Activated B cell treated with CpG ODN at 0.5 μM for 24 hours (primary cell): Measurements from ENCODE around the gene DDIT4. TPM values are rescaled to one million over a fixed set of nuclear protein-coding genes. Genes with fewer than 3 reads are reported as not detected.

Experiments used
- ATAC-seq: fragments of 200-7000 bp; cut with Tn5 transposase; one replicate; pipeline ENCODE4 v1.10.0; 2021; ENCODE audit warnings: low read depth, mild to moderate bottlenecking, moderate library complexity
- CTCF ChIA-PET: fragments of 350-600 bp; sonication (Branson Sonifier 250); formaldehyde crosslinking; loops from one replicate; lab custom pipeline; 2021; ENCODE audit warnings: antibody characterized with exemption; lab: Charles Lee
- POLR2A ChIA-PET: fragments of 350-600 bp; sonication (Branson Sonifier 250); formaldehyde crosslinking; loops from one replicate; lab custom pipeline; 2021; ENCODE audit warnings: antibody characterized with exemption; lab: Charles Lee
- DNase-seq: peaks from one replicate; pipeline ENCODE4 v3.0.0; 2022
- H3K27ac Mint-ChIP-seq: one replicate; pipeline ENCODE4 v1.8.0; 2020; ENCODE audit warnings: mixed read lengths
- H3K27me3 Mint-ChIP-seq: one replicate; pipeline ENCODE4 v1.8.0; 2021; ENCODE audit warnings: mixed read lengths
- H3K36me3 Mint-ChIP-seq: one replicate; pipeline ENCODE4 v1.8.0; 2021; ENCODE audit warnings: low read depth, mixed read lengths
- H3K4me1 Mint-ChIP-seq: one replicate; pipeline ENCODE4 v1.8.0; 2021; ENCODE audit warnings: mixed read lengths
- H3K4me3 Mint-ChIP-seq: one replicate; pipeline ENCODE4 v1.8.0; 2020; ENCODE audit warnings: mild to moderate bottlenecking, mixed read lengths
- H3K9me3 Mint-ChIP-seq: one replicate; pipeline ENCODE4 v1.8.0; 2020; ENCODE audit warnings: mixed read lengths
- CTCF ChIP-seq: fragments of 200-600 bp; IDR thresholded peaks from one replicate; pipeline ENCODE4 v1.8.0; 2022; ENCODE audit warnings: antibody characterized with exemption, mild to moderate bottlenecking
- intact Hi-C: fragments of 100-400 bp; cut with micrococcal nuclease; formaldehyde crosslinking; loops from one replicate; pipeline ENCODE4 v1.15.1; 2024
- total RNA-seq: library from RNA; stranded (reverse); gene quantifications from 2 replicates; pipeline ENCODE4 v1.2.3, GENCODE V29; 2022

Gene DDIT4
- total RNA-seq, 1 donor from 2014 or later = 175 TPM

DNA sequence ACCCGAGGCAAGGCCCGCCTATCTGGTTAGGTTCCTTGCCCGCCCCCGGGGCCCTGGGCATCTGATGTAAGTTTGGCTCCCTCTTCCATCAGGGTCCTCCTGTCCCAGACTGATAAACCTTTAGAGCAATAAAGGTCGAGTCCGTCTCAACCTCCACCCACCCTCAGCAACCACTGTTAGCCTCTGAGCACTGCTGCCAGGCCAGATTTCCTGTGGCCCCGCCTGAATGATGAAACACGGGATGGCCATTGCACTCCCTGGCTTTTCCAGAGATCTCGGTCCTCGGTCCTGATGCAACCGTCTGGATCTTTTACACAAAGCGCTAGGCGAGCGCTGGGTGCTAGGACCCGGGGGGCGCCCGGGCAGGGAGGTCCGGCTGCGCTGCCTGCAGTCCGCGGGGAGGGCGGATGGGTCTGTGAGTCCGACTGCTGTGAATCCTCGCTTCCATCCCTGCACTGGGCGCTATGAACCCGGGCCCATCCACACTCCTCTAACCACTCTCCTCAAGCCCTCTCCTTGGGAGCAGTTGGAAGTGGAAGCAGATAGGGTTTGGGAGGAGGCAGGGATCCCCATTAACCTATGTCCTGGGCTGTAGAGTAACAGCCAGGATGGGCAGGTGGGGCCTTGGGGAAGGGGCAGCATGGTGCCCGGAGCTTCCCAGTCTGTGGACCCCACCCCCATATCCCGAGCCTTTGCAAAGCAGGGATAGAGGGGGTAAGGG lies 875 bp upstream of the DDIT4 start:
- Mint-ChIP-seq H3K4me1 (peaks cover 40% of the 10 kb centered on the region), H3K27me3 (no peaks in the 10 kb centered on the region), H3K9me3 (no peaks in the 10 kb centered on the region), H3K27ac (peak overlapping the region; percentile 94), H3K36me3 (peaks cover 32% of the 10 kb centered on the region), H3K4me3 (peak overlapping the region; percentile 98)
- peak; percentile 55 for DNase-seq
- peak; percentile 9 for ATAC-seq
- TF ChIP-seq CTCF = no peak
- ChIA-PET CTCF (interaction anchor here (0.9 to 9.4 kb wide), 5 partner anchors 24 to 62 kb away, joined by 3 to 131 read pairs (median 14); partner anchors contain the start of genes ANAPC16 and ASCC1), POLR2A (interaction anchor here (0.6 to 13.6 kb wide), 28 partner anchors 9 to 422 kb away, joined by 3 to 967 read pairs (median 5); partner anchors contain the start of genes ANAPC16, ASCC1 and SPOCK2)
- intact Hi-C loops = loop anchor here (1.0 kb wide), 7 partner anchors 12 to 185 kb away; partner anchors contain the start of gene SPOCK2

DNA sequence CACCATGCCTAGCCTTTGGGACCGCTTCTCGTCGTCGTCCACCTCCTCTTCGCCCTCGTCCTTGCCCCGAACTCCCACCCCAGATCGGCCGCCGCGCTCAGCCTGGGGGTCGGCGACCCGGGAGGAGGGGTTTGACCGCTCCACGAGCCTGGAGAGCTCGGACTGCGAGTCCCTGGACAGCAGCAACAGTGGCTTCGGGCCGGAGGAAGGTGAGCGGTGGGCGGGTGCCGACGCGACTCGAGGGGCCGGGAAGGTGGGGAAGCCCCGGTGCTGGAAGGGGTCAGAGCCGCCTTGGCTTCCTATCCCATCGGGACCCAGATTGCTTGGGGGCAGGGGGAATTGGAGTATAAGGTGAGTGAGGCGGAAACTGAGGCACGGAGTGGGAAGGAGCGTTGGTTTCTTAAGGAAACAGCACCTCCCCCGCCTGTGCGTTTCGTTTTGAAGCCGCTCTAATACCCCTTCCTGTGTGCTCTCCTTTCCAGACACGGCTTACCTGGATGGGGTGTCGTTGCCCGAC lies 547 bp downstream of the DDIT4 start:
- intact Hi-C loops = no loop called here
- DNase-seq = no peak
- H3K36me3 Mint-ChIP-seq = peaks cover 32% of the 10 kb centered on the region
- ChIA-PET POLR2A (interaction anchor here (0.6 to 13.6 kb wide), 29 partner anchors 8 to 378 kb away, joined by 3 to 967 read pairs (median 6); partner anchors contain the start of genes ANAPC16, ASCC1 and SPOCK2), CTCF (interaction anchor here (0.9 to 9.4 kb wide), 20 partner anchors 11 to 226 kb away, joined by 3 to 131 read pairs (median 6); partner anchors contain the start of genes ANAPC16 and ASCC1)
- H3K4me1 Mint-ChIP-seq = peaks cover 40% of the 10 kb centered on the region
- H3K4me3 Mint-ChIP-seq = peak overlapping the region; percentile 98
- no peaks in the 10 kb centered on the region for H3K27me3 Mint-ChIP-seq
- H3K9me3 Mint-ChIP-seq = no peaks in the 10 kb centered on the region
- ATAC-seq = no peak
- peak overlapping the region; percentile 94 for H3K27ac Mint-ChIP-seq
- no peak for TF ChIP-seq CTCF

- Mint-ChIP-seq H3K27me3 (no peaks in the 10 kb centered on the region), H3K4me1 (peaks cover 38% of the 10 kb centered on the region), H3K36me3 (peaks cover 32% of the 10 kb centered on the region), H3K27ac (peak overlapping the region; percentile 94), H3K9me3 (no peaks in the 10 kb centered on the region), H3K4me3 (peak overlapping the region; percentile 98)
- POLR2A ChIA-PET = interaction anchor here (0.5 to 13.6 kb wide), 23 partner anchors 8 to 379 kb away, joined by 3 to 967 read pairs (median 8); partner anchors contain the start of genes ANAPC16, ASCC1 and SPOCK2
- DNase-seq (peak; percentile 64), ATAC-seq (peak; percentile 13)
- TF ChIP-seq CTCF = no peak
- intact Hi-C loops = no loop called here
- CTCF ChIA-PET = interaction anchor here (0.7 to 9.4 kb wide), 22 partner anchors 11 to 226 kb away, joined by 3 to 131 read pairs (median 6); partner anchors contain the start of genes ANAPC16 and ASCC1
Observed at GRCh38 chr10:72274730-72275350, 1.1 kb downstream of the DDIT4 start.

- CTCF ChIA-PET = interaction anchor here (0.7 to 9.4 kb wide), 20 partner anchors 10 to 227 kb away, joined by 3 to 131 read pairs (median 7); partner anchors contain the start of genes ANAPC16 and ASCC1
- Mint-ChIP-seq H3K36me3 (peaks cover 32% of the 10 kb centered on the region), H3K27me3 (no peaks in the 10 kb centered on the region), H3K4me3 (peak overlapping the region; percentile 98), H3K27ac (peak overlapping the region; percentile 94), H3K4me1 (peaks cover 38% of the 10 kb centered on the region), H3K9me3 (no peaks in the 10 kb centered on the region)
- POLR2A ChIA-PET = interaction anchor here (0.5 to 13.6 kb wide), 24 partner anchors 8 to 379 kb away, joined by 3 to 967 read pairs (median 6); partner anchors contain the start of genes ANAPC16, ASCC1 and SPOCK2
- no peak for ATAC-seq
- no peak for TF ChIP-seq CTCF
- intact Hi-C loops = no loop called here
- DNase-seq = no peak
Observed at GRCh38 chr10:72275351-72276012, 1.8 kb downstream of the DDIT4 start.
